DMS53 (cell line): ENCODE data around the gene COL25A1.
"Not testable (repeated sequence)": the region's sequence is repeated elsewhere in the genome, so short reads cannot be mapped to it uniquely, and the experiment has no call there.

Experiments
- DNase-seq: peaks from one replicate; lab custom pipeline; 2025; lab: John Stamatoyannopoulos, UW

The COL25A1 gene

GRCh38 chr4:109049926-109050325 lies 252.5 kb downstream of the COL25A1 start:
- no peak for DNase-seq

- no peak for DNase-seq
These were observed 255.8 kb downstream of the COL25A1 start for GRCh38 chr4:109046471-109047201.

DNA sequence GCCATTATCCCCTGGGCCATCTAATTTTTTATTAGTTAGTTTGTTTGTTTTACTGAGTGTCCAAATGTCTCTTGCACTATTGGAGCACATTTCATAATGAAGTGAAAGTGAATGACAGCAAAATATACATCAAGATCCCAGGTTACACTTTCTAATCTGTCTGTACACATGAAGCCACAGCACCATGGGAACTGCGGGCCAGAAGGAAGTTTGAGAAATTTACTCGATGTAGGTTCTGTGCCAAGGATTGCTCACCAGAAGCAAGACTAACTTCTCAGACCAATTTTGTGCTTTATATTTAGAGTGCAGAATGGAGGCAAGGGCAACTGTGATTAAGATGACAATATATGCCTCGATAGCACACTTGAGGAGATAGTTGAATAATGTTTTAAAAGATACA lies 258.0 kb downstream of the COL25A1 start:
- DNase-seq = no peak

- no peak for DNase-seq
These were observed 259.2 kb downstream of the COL25A1 start for GRCh38 chr4:109043286-109043685.

DNA sequence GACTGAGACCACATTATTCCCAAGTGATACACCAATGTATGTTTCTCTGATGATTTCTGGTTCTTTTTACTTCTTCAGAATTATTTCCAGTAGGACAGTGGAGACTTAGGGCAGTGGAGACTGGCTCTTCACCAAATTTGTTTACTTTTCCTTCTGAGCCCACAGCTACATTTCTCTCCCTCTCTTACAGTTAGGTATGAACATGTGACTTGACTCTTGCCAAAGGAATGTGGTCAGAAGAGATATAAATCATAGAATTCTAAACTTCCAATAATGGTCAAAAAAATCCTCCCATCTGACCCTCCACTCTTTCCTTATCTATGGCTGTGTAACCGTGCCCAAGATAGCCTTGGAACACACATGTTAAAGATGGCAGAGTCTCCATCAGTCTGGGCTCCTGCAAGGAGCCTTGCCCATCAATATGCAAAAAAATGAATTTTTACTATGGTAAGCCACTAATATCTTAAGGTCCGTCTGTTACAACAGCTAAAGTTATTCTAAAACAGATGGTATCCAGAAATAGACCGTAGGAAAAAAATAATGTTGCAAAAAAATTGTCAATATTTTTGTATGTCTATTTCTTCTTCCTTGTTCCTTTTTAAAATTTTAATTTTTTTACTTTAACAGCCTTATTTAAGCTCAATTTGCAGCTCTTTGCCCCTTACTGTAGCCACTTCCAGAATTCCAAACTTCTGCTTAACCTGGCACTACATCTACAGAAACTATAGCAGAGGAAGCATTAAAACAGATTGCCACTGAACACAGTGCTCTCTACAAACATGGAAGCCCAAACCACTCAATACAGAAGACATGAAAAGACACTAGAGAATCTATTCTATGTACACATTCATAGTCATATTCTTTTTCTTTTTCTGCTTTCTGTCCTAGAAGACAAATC lies 260.7 kb downstream of the COL25A1 start:
- DNase-seq = no peak

DNA sequence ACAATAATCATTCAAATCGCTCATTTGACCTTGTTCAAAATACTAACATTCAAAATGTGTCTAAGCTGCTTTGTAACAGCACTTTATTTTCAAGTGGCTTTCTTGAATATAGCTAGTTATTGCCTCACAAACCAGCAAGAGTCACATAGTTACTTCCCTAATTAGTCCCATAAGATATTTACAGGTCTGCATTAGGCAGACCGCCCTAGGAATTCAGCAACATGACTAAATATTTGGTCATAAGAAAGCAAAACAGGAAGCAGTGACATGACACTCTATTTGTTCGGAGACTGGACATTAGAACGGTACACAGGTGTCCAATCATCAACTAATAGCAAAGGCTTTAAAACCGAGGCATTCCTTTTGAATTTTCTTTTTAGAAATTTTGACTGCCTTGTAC lies 262.0 kb downstream of the COL25A1 start:
- no peak for DNase-seq

DNA sequence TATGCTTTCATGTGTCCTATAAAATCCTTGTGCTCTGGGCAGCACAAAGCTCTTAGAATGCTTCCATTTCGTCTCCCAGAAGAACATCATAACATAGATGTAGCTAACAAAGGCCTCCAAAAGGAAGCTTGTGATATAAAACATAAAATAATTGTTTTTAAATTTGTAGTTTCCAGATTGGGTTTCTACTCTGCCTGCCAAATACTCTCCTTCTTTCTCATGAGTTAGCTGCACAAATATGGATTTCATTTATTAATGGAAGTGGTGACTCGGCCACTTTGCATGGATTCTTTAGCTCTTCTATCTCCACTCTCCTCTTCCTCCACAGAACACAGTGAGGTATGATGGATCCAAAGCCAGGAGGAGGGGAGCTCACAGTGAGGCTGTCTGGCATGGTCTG lies 265.4 kb downstream of the COL25A1 start:
- no peak for DNase-seq

DNA sequence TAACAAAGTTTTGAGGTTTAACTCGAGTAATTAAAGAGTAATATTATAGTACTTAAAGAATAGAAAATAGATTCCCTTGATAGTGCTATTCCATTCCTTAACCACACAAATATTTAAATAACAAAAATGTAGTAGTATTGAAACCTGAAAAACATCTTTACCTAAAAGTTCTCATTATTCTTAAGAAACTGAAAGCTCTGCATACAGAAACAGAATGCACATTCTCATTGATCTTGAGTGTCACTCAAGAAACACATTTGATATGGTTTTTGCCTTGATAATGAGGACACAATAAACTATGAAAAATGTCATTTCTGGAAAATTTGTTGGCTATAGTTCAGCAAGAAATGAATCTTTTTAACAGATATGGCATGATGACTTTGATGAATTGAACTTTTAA lies 268.5 kb downstream of the COL25A1 start:
- no peak for DNase-seq

DNA sequence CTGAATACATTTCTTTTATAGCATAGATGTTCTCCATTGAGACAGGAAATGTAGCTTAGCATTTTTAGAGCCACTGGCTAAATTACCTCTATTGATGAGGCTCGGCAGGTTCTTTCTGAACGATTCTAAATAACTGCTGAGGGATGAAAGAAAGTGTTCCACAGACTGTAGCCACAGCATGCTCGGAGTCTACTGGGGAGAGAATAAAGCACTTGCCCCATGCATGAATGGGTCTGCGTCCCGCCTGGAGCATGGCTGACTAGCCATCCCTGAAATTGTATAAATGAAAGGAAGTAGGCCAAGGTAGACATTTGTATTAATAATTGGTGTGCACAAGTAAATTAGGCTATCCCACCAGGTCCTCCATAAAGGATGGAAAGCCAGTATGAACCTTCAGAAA lies 269.8 kb downstream of the COL25A1 start:
- no peak for DNase-seq

DNA sequence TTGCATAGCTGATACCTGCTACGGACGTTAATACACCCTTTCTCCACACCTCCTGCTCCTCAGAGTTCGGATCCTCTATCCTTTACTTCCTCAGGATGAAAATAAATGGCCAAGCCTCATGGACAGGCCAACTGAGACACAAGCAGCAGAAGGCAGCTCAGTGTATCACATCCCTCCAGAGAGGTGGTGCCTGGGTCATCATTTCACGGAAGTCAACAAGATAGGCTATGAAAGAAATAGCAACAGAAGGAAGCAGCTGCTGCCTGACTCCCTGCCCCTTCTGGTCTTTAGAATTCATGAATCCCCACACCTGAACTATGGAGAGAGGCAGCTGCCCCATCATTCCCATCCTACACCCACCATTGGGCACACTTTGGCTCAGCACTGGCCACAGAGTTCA lies 272.5 kb downstream of the COL25A1 start:
- no peak for DNase-seq

GRCh38 chr4:109027016-109027500 lies 275.4 kb downstream of the COL25A1 start:
- DNase-seq = no peak

GRCh38 chr4:109026588-109026987 lies 275.9 kb downstream of the COL25A1 start:
- DNase-seq = no peak

DNA sequence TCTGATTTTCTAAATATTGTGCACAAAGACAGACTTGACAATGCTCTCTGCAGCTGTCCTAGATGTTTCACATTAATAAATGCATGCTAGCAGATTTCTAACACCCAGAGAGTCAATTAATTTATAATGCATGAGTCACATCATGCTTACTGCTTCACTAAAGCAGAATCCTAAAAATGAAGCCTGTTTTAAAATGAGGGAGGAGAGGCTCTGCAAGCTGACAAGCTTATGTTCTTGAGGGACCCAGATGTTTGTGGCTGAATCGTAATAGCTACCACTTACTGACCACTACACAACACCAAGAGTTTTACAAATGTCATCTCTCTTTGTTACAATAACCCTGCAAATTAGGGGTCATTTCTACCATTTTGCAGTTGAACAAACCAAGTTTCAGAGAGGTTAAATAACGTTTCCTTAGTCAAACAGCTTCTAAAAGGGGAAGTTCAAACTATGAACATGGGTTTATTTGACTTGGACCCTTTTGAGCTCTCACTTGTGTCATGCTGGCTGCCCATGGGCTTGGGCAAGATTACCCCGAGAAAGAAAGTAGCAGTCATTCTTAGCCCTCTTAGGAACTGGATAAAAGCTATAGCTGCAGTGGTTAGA lies 276.9 kb downstream of the COL25A1 start:
- DNase-seq = no peak

- no peak for DNase-seq
These were observed 279.5 kb downstream of the COL25A1 start for GRCh38 chr4:109022961-109023360.

DNA sequence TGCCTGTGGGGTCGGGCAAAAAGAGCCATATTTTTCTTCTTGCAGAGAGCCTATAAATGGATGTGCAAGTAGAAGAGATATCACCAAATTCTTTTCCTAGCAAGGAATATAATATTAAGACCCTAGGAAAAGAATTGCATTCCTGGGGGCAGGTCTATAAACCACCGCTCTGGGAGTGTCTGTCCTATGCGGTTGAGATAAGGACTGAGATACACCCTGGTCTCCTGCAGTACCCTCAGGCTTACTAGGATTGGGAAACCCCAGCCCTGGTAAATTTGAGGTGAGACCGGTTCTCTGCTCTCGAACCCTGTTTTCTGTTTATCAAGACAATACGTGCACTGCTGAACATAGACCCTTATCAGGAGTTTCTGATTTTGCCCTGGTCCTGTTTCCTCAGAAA lies 280.8 kb downstream of the COL25A1 start:
- DNase-seq = not testable (repeated sequence)

DNA sequence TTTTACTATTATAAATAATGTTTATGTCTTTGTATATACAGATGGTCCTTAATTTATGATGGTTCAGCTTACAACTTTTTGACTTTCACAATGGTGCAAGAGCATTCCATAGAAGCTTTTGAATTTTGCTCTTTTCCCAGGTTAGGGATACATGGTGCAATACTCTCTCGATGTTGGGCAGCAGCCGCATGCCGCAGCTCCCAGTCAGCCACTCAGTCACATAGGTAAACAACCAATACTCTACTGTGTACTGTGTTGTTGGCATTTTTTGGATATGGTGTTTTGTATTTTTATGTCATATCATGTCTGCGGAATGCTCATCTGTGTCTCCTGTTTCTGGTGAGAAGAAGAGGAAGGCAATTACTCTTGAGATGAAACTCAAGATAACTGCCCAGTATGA lies 281.6 kb downstream of the COL25A1 start:
- no peak for DNase-seq

DNA sequence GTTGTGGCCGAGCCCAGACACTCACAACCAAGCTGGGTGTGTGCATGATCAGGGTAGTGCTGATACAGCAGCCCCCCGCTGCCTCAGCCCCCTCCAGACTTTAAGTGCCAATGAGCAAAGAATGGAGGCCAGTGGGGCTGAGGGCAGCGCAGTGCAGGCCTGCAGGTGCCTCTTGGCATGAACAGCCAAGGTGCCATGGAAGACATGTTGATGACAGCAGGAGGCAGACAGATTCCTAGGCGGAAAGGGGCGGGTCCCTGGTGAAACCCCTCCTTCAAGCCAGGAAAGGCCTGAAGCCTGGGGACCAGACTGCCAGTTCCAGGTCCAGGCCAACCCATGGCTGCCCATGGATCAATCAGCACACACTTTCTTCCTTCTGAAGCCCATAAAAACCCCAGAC lies 286.3 kb downstream of the COL25A1 start:
- DNase-seq = no peak

GRCh38 chr4:109015413-109015810 lies 287.0 kb downstream of the COL25A1 start:
- no peak for DNase-seq

DNA sequence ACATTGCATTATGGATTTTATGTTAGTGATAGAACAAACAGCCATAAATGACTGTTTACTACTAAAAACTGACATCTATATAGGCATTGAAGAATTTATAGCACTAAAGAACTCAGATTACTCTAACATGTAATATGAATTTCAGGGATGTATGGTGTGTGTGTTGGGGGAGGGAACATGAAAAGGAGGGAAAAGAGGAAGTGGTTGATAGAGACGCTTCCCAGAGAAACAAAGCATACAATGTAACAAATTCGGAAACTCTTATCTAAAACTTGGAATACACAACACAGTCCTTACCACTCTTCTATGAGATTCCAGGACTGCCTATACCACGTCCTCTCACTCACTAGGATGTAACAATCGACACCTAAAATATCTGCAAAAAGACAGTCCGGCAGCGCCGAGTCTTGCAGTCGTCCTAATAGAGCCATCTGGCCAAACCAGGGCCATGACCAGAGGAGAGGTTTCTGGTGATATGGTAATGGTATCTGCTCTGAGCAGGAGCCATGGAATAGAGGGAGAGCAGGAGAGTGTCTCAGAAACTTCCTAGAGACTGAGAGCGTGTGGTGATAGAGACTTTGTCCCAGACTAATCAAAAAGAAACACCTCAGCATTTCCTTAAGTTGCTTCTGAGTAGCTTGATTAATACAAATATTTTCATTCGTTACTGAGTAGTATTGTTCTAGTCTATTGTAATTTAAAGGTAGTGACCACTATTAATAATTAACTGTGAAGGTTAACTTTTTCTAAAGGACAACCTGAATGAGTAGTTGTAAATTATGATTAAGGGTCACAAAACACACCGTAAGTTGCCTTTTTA lies 287.7 kb downstream of the COL25A1 start:
- no peak for DNase-seq

GRCh38 chr4:109012286-109012880 lies 290.1 kb downstream of the COL25A1 start:
- DNase-seq = no peak

DNA sequence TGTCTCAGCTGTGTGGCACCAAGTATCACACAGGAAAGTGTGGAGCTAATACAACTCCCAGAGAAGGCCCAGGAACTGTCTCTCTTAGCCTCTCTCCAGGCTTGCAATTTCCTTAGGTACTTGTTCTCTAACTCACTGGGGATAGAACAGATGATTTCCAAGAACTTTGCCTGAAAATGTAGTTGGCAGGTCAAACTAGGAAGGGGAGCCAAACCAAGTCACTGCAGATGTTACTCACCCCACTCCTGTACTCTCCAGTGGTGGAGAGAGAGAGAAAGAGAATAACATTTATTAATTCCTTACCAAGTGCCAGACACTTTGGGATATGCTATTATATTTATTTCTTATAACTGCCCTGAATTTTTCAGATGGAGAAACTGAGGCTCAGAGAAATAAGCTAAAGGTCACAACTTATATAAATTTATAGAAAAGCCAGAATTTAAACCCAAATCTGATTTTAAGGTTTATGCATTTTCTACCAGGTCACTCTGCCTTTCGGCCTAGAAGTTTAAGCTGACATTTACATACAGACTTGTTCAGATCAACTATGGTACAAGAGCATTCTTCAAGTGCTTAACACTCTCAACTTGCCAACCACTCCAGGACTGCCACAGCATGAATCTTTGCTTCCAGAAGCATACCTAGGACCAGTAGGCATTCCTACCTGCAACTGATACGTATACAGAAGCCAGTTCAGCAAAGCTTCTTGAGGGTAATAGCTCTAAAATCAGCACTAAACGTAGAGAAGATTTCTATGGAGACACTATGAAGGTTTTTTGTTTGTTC lies 291.0 kb downstream of the COL25A1 start:
- no peak for DNase-seq
